GM18498 (cell line): Measurements from ENCODE around the gene ZBTB4.
"Not testable (repeated sequence)": the region's sequence is repeated elsewhere in the genome, so short reads cannot be mapped to it uniquely, and the experiment has no call there.

Source experiments
- ATAC-seq: cut with Tn5 transposase; IDR thresholded peaks from one replicate; pipeline ENCODE4 v1.9.1; 2021; ENCODE audit warnings: mild to moderate bottlenecking, moderate library complexity; ENCODE audit not compliant: unreplicated experiment

The ZBTB4 gene

DNA sequence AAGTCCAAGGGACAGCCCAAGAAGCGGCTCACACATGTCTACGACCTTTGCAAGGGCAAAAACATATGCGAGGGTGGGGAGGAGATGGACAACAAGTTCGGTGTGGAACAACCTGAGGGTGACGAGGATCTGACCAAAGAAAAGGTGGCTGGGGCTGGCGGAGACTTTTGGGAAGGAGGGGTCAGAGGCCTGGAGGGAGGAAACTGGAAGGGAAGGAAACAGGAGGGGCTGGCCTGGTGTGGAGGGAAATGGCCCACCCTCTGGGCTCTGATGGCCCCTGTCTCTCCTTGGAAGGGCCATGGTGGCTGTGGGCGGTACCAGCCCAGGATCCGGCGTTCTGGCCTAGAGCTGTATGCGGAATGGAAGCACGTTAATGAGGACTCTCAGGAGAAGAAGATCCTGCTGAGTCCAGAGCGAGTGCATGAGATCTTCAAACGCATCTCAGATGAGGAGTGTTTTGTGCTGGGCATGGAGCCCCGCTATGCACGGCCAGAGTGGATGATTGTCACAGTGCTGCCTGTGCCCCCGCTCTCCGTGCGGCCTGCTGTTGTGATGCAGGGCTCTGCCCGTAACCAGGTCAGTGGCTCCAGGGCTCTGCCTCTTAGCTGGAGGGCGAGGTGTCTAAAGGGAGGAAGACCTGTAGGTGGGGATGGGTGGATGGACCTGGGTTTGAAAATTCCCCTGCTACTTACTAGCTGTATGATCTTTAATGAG lies 17.2 kb upstream of the ZBTB4 start:
- ATAC-seq: no peak

DNA sequence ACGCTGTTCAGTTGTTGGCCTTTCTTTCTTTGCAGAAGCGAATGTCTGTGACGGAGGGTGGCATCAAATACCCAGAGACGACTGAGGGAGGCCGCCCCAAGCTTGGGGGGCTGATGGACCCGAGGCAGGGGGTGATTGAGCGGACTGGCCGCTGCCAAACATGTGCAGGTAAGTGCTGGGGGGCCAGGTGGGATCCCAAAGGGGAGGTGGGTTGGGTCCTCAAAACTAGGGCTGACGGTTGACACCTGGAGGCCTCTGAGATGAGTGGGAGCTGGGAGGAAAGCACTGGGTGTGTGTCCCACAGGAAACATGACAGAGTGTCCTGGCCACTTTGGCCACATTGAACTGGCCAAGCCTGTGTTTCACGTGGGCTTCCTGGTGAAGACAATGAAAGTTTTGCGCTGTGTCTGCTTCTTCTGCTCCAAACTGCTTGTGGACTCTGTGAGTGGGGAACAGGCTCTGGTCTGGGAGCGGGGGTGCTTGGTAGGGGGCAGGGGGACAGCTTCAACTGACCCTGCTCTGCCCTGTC lies 16.5 kb upstream of the ZBTB4 start:
- ATAC-seq: no peak

DNA sequence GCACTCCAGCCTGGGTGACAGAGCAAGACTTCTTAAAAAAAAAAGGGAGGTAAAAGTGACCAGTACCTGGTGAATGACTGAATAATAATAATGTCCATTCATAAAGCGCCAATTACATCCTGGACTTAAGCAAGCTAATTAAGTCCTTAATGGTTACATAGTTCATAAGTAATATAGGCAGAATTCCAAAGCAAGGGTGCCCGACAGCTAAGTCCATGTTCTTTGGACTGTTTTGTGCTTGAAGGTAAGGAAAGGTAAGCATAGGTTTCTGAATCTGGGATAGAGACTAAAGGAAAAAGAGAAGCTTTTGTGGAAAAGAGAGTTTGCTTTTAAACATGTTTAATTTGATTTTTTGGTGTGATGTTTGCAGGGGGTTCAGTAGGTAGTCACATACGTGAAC lies 14.5 kb upstream of the ZBTB4 start:
- ATAC-seq: no peak

DNA sequence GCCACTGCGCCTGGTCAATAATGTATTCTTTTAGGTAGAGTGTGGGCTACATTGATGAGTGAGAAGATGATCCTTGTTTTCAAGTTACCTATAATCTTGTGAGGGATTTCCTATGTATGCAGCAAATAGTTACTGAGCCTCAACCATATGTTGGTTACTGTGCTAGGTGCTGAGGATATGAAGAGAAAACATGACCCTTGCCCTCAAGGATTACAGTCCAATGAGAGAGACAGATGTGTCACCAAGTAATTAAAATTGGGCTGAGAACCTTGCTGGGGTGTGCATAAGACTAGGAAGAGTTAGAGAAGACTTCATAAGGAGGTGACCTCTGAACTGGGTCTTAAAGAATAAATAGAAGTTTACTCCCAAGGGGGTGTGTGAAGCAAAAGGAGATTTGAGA lies 12.2 kb upstream of the ZBTB4 start:
- ATAC-seq: no peak

DNA sequence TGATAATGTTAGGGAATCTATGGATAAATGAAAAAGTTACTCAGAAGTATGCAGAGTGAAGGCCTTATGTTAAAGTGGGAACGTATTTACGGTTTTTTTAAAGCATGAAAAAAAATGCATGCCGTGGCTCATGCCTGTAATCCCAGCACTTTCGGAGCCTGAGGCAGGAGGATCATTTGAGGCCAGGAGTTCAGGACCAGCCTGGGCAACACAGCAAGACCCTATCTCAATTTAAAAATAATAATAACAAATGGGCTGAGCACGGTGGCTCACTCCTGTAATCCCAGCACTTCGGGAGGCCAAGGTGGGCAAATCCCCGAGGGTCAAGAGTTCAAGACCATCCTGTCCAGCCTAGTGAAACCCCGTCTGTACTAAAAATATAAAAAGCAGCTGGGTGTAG lies 10.7 kb upstream of the ZBTB4 start:
- no peak for ATAC-seq

DNA sequence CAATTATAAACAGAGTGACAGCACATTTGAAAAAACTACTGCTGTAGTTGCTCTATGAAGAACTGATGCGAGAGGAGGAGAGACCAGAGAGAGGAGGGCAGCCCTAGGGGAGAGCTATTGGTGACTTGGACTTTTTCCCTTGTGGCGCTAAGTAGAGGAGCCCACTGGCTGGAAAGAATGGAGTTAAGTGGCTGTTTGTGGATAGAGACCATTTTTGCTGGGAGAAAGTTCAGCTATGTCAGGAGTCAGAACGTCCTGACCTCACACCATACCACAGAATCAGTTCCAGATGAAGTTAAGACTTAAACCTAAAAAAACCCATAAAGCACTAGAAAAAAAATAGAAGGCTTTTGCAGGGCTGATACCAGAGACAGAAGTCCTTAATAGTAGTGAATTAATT lies 6.8 kb upstream of the ZBTB4 start:
- ATAC-seq: no peak

DNA sequence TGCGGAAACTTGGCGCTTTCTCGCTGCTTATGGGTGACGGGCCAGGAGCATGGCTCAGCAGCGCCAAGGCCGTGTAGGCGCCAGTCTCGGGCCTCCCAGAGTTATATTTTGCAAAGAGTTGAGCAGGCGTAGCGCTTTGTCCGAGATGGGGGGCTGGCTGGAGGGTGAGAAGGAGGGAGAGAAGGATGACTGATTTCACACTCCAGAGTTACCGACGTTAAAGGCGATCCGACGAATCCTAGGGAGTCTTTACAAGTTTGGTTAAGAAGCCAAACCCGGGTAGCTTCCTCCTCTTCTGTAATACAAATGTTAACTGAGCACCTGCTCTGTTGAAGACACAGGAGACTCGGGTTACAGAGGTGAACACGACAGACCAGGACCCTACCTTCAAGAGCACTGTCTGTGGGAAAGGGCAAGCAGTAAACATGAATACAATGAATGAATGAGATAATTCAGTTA lies 5.5 kb upstream of the ZBTB4 start:
- ATAC-seq: no peak

DNA sequence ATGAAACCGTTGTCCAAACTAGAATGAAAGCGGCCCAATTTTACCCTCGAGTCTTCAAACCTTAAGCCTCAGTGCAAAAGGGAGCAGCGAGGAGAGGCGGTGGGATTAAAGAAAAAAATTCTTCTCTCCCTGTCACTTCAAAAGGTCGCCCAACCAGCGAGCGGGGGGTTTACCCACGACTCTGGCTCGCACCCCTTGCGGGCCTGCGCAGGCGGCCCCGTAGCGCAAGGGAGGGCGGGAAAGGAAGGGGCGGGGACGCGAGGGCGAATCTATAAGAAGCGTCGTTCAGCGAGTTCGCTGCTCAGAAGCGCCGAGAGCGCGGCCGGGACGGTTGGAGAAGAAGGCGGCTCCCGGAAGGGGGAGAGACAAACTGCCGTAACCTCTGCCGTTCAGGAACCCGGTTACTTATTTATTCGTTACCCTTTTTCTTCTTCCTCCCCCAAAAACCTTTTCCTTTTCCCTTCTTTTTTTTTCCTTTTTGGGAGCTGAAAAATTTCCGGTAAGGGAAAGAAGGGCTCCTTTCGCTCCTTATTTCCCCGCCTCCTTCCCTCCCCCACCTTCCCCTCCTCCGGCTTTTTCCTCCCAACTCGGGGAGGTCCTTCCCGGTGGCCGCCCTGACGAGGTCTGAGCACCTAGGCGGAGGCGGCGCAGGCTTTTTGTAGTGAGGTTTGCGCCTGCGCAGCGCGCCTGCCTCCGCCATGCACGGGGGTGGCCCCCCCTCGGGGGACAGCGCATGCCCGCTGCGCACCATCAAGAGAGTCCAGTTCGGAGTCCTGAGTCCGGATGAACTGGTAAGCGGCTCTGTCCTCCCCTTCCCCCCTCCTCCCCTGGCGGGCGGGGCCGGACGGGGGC lies 4.9 kb upstream of the ZBTB4 start, which contains the start of gene POLR2A:
Gene POLR2A, plus strand, starts transcription at position 300 of the 852 bp plus-strand sequence.
- ATAC-seq: peak; percentile 70

DNA sequence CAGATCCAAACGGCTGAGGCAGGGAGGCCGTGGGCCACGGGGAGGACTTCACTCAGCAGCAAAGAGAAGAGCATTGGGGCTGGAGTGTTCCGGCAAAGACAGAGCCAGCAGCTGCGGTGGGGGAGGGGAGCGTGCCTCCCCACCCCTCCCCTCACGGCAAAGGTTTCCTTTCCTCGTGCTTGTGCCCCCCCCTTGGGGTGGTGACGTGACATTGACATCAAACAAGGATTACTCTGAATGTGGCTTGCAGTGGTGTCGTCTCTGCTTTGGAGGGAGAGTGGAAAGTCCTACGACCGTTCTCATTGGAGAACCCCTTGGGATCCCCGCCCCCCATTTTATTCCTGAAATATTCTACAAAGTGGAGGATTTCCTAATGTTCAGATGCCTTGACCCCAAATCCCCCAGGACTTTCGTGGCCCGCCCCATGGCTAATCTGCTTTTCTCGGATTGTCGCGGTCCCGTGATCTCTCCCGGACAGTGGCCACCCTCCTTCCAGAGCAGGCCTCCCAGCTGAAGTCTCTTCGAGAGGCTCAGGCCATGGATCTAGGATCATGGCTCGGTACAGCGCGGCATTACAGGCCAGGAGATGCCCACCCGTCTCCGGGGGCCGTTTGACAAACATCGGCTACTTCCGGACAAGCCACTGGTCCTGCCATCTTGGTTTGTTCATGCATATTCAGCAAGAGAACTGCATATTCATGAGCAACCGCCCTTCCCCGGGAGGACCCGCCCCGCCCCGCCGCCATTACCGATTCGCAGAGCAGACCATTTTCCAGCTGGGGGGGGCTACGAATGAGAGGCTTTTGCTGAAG lies 4.0 kb upstream of the ZBTB4 start:
- ATAC-seq: peak; percentile 31

DNA sequence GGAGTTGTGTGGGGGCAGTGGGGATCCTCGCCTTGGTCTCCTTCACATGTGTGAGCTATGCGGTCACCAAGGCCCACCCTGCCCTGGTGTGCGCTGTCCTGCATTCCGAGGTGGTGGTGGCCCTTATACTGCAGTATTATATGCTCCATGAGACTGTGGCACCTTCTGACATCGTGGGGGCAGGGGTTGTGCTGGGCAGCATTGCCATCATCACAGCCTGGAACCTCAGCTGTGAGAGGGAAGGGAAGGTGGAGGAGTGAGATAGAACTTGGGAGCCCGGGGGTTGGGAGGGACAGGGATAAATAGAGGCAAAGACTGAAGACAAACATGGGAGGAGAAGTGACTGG lies 3.3 kb upstream of the ZBTB4 start:
- not testable (repeated sequence) for ATAC-seq

DNA sequence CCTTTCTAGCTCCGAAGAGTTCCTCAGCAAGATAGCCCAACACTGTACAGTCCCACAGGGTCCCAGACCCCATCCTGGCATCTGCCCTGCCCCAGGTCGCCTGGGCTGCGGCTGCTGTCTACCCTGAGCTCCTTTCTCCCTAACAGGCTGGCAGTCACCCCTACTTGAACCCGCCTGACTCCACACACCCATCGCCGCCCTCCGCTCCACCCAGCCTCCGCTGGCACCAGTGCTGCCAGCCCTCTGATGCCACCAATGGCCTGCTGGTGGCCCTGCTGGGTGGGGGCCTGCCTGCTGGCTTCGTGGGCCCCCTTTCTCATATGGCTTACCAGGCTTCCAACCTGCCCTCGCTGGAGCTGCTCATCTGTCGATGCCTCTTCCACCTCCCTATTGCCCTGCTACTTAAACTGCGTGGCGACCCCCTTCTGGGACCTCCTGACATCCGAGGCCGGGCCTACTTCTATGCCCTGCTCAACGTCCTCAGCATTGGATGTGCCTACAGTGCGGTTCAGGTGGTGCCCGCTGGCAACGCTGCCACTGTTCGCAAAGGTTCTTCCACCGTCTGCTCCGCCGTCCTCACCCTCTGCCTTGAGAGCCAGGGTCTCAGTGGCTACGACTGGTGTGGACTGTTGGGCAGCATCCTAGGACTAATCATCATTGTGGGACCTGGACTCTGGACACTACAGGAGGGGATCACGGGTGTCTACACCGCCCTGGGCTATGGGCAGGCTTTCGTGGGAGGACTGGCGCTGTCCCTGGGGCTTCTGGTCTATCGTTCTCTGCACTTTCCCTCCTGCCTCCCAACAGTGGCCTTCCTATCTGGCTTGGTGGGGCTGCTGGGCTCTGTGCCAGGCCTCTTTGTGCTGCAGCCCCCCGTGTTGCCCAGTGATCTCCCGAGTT lies 2.7 kb upstream of the ZBTB4 start:
- not testable (repeated sequence) for ATAC-seq

DNA sequence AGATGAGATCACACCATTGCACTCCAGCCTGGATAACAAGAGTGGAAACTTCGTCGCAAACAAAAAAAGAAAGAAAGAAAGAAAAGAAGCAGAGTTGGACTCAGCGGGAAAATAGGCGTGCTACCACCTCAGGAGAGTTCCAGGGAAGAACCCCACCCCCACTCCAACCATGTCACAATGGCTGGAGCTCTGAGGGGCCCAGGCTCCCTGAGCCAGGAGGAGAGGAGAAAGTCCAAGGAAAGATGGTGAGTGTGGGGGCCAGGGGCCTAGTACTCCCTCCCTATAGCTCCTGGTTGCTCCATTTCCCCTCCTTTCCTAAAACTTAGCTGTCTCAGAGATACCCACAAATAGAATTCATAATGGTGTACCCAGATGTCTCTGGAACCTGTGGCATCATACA lies 1.8 kb upstream of the ZBTB4 start, which contains the start of gene SLC35G6:
Gene SLC35G6, plus strand, starts transcription at position 172 of the 400 bp plus-strand sequence. Its CDS starts 71 bp downstream, at position 243.
- not testable (repeated sequence) for ATAC-seq

DNA sequence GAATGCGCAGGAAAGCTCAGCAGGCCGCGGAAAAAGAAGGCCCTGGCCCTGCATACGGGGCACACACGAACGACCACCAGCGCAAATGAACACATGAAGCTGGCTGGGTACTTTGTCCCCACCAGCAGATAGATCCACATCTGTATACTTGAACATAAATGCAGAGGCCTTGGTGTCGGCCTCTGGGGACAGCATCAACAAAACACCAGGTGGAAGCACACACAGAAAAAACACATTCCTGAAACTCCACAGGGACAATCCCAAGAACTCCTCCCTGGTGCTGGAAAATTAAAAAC lies 606 bp upstream of the ZBTB4 start:
- no peak for ATAC-seq

DNA sequence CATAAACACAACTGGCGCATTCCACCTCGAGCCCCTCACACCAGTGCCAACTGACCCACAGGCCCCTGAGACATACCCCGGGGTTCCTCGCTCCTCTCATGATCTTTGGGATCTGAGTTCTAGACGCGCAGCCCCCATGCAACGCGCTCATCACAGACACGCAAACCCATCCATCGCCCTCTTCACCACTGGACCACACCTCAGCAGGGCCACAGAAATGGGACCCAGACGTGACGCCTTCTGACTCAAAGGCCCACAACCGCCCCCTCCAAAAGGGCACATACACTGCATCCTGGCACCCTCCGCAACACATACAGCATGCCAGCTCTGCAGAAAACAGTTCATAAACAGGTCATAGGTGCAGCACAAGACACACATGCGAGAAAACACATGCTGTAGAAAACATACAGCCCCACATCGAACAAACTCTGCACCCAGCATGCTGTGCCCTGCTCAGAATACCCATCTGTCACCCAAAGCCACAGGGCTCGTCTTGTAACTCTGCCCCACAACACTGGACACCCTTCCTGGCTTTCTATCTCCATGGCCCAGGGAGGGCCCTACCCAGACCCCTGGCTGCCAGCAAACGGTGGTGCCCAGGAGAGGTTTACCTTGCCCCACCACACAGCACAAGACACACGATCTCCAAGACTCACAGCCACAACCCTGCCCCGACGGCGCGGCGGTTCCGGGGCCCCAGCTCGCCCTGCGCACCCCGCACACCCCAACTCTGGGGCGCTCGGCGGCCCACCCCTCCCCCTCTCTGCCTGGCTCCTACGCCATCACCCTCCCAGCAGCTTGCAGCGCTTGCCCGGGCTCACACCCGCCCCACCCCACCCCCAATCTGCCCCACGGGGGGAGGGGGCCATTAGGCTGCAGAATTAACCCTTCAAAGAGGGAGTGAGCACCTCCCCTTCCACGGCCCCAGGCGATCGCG lies 887 bp downstream of the ZBTB4 start:
- no peak for ATAC-seq

DNA sequence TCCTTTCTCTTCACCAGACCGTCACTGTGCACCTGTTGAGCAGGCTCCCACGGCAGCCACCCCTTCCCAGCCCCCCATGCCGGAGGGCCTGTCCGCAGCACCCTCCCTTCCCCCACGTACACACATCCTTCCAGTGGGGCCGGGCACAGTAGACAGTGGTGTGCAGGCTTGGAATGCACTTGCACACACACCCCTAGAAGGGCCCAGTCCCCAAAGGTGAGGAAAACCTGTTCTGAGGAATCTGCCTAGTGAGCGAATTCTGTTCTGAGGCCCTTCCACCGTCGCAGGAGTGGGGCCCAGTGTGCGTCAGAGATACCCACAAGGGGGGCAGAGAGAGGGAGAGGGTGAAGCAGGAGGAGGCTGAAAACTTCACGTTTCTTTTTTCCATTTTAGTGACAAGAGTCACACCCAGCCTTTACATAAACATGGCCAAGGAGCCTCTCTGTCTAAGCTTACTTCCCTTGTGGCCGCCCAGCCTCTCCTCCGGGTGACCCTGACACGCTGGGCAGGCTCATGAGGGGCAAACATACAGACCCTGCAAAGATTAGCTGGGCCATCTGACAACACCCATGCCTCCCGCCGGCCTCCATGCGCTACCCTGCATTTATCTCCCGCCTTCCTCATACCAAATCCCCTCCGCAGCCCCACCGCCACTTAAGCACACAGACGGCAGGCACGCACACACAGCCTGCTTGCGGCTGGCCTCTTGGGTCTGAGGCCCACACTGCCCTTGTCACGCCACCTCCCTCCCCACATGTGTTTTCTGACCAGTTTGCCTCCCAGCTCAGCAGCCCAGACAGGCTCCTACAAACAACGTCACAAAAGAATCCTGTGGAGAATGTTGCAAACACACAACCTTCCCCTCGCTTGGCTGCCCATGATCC lies 1.8 kb downstream of the ZBTB4 start:
- no peak for ATAC-seq

DNA sequence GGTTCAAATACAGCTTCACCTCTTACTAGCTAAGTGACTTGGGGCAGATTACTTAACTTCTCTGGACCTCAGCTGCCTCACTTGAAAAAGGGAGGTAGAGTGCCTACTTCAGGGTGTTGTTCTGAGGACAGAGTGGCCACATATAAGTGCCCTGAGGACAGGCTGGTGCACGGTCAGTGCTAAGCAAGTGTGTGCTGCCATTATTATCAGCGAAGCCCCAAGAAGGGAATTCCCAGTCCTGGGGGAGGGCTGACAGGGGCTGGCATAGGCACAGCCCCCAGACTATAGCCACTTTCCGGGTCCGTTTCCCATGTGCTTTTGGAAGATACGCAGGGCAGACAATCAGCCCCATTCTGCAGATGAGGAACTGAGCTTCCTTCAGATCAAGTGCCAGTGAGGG lies 2.5 kb downstream of the ZBTB4 start:
- ATAC-seq: no peak

DNA sequence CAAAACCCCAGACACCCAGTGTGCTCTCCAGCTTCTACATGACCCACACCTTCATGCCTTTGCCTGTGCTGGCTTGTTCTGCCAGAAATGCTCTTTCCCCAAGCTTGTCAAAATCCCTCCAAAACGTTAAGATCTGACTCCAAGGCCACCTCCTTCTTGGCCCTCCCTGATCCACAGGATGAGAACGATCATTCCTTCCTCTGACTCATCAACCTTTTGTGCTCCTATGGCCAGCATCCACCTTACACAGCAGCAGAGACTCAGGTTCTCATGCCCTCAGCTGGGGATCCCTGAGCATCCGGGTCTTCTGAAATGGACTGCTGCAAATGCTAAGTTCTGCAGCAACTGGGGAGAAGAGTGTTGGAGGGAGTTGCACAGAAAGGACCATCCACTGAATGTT lies 2.9 kb downstream of the ZBTB4 start:
- ATAC-seq: no peak

DNA sequence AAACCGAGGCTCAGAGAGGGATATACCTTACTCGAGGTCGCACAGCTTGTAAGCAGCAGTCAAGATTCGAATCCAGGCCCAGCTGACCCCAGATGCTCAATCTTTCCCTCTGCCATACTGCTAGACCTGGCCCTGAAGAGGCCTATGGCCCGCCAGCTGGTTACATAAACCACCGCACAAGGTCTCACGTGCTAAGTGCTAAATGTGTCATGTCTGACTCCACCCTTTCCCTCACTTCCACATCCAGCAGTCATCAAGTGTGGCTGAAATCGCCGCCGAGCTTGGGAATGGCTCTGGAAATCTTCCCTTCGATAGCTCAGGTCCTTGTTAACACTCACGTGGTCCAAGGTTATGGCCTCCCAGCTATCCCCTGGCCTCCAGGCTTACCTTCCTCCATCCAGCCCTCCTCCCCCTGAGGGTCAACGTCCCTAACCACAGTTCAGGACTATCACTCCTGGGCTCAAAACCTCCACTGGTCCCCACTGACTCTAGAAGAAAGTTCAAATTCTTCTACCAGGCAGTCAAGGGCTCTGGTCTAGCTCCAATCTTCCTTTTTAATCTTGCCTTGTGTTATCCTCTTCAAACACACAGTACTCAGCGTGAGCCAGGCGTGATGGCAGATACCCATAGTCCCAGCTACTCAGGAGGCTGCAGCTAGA lies 3.5 kb downstream of the ZBTB4 start:
- ATAC-seq: no peak
